GM21367 (cell line): ENCODE results near the gene DOCK1.

Experiments
- ATAC-seq: cut with Tn5 transposase; IDR thresholded peaks from one replicate; pipeline ENCODE4 v1.9.1; 2021; ENCODE audit not compliant: unreplicated experiment

The DOCK1 gene

DNA sequence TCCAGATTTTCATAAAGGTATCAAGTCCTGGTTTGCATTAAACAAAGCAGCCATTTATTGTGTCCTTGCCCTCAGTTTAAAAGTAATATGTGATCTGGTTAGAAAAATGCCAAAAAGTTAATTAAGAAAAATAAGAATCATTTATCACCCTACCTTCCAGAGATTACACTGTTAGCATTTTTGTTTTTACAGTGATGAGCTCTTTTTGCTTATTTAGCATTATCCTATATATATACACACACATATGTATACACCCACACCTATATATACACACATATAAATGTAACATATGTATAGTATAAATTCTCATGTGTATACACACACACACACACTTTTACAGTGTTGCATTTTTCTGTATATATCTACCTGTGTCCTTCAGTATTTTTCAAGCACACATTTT is 163.3 kb downstream of the DOCK1 start:
- no peak for ATAC-seq

DNA sequence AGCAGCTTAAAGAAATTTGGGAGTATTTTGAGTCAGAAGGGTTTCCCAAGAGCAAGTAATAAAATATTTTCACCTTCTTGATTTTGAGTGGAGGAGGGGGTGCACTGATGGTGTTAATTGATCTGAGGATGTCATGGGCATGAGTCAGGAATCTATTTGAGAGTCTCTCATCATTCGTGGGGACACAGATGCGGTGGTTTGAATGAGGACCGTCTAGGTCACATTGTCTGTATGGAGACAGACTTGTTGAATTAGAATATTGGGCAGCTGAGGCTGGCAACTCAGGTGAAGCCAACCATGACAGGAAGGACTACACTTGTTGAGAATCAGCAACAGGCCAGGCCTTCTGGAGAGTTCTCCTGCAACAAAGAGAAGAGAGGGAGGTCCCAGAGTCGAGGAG is 164.2 kb downstream of the DOCK1 start:
- ATAC-seq: no peak

DNA sequence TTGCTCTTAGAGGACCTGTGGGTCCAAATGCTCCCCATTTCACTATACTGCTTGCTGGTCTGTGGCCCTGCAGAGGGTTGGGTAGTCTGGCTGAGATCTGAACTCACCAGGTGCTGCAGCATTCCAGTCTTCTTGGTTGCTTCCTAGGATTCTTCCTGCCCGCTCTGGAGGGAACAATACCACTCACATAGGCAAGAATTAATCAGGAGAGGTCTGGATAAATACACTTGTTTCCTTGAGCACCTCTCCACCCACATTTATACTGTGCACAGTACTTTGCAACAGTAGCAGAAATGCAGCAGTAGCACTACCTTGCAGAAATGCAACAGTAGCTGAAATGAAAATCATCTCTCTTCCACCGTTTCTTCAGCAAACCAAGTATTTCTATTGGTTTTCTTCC is 165.9 kb downstream of the DOCK1 start:
- no peak for ATAC-seq

DNA sequence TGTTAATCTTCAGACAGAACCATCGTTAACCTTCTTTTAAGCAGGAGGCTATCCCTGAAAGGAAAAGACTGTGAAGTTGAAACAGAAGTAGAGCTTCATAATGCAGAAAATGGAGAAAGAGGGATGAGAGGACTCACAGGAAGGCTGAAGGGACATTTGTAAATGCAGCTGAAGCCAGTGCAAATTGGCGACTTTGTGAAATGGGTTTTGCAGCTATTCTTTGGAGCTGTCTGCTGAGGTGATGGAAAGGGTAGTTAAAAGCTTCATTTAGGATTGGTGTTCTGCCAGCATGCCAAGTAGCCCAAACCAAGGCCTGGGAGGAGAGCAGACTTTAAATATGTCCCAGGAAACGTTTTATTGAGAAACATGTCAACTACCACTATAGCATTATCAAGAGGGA is 168.4 kb downstream of the DOCK1 start:
- ATAC-seq: no peak

DNA sequence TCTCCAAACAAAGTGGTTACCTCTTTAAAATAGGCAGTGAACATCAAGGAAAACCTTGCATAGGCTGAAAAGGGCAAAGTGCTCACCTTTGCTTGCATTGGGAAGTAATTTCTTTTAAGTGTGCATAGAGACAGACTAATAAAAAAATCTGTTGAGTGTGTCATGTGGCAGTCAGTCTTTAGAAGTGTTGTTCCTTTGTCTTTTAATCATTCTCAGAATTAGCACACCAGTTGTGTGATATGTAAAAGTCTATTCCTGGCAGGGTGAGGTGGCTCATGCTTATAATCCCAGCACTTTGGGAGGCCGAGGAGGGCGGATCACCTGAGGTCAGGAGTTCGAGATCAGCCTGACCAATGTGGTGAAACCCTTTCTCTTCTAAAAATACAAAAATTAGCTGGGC is 174.2 kb downstream of the DOCK1 start:
- no peak for ATAC-seq

DNA sequence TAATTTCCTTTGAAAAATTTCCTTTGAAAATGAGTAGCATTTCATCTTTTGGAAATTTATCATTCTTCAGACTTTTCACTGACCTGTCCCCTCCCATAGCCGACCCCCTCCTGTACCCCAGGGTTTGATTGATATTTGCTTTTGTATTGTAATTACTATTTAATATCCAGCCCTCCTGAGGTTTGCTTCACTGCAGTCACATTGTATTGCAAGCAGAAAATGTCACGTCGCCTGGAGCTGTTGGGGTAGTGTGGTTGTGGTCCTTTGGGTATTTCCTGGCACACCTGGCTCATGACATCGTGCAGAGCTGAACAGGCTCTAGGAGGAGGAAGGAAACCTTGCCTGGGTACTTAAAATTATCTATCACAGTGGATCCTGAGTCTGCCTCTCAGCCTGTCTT is 175.1 kb downstream of the DOCK1 start:
- ATAC-seq: no peak

DNA sequence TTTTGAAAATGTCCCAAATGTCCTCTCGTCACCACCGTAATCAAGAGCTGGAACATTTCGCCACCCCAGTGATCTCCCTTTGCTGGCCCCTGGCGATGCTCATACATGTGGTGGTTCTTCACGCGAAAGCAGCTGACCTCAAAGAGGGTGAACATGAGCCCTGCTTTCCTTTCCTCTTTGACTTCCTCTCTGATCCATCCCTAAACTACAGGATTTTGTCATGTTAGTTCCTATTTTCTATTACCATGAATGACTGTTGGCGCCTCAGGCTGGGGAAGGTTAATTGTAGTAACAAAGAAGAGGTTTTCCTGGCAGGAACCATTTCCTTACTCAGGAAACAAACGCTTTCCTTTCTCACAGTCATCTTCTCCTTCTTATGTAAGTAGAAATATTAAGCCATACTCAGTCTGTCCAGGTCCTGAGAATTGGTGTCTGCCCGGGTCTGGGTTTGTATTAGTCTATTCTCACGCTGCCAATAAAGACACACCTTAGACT is 176.7 kb downstream of the DOCK1 start:
- ATAC-seq: no peak

DNA sequence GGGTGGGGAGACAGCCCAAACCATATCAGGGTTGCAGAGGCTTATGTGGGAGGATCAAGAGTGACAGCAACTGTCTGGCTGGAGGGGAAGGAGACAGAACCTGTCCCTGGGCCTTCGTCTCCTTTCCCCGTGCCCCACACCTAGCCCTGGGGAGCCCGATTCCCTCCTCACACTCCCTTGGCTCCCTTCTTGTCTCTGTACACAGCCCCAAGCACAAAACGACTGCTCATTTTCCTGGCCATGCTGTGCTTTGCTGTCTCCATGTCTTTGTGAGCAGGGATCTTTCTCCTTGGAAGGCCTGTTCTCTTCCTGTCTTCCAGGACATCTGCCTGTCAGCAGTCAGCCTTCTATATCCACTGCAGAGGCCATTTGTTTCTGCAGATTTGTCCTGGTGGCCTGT is 177.4 kb downstream of the DOCK1 start:
- ATAC-seq: no peak

DNA sequence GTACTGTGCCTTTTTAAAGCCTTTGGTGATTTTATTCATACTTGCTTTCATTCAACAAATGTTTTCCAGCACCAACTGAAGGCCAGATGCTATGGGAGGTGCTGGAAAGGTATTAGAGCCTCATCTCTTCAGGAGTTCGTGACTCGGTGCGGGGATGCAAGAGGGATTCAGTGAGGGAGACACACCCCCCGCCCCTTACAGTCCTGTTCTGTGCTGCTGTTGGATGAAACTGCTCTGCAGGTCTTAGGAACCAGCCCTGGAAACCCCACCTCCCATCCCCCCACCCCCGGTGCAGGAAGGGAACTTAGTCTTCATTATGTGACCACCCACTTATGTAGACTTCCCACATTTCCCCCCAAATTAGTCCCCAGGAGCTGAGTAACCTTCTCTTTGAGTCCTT is 180.7 kb downstream of the DOCK1 start:
- ATAC-seq: no peak

DNA sequence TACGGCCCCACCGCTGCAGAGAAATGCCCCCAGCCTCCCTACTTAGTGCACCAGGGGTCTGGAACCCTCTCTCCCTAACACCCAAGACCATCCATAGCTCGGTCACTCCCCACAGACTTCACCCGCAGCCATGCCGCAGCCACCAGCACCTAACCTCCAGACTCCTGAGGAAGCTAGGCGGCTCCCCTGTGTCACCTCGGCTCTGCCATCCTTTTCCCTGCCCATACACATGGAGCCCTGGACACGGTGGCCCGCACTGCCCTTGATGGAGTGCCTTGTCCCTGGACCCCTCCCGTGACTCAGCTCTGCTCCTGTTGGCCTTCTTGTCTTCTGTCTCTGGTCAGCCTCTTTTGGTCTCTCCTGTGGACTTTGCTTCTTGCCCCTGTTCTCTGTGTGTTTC is 183.7 kb downstream of the DOCK1 start:
- ATAC-seq: no peak

DNA sequence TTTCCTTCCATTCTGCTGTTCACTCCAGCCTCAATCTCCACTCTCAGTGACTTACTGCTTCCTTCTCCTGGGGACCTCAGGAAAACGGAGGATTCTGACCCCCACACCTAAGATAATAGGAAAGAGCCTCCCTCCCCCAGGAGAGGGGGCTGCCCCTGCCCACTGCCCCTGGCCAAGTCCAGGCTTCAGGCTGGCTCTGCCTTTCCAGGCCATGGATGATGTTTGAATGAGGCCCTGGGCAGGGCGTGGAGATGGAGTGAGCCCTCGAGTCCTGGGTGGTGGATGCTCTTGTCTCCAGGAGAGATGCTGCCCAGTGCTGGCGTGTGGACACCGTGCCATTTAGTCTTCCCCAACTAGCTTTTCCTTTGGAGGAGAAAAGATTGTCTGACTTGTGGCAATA is 184.2 kb downstream of the DOCK1 start:
- no peak for ATAC-seq

DNA sequence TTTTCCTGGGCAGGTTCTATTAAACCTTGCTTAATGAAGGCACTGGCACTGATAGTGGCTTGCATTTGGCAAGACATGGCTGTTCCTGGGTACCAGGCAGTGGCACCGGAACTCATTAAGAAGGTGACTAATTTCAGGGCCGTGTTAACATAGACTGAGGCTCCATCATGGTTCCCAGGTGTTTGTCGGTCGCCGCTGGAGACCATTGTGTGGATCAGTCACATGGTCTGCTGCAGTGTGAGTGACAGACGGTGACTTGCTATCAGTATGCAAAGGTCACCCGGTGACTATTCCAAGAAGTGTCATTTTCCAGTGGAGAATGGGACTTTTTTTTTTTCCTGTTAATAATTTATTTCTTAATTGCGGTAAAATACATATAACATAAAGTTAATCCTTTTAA is 184.9 kb downstream of the DOCK1 start:
- no peak for ATAC-seq

DNA sequence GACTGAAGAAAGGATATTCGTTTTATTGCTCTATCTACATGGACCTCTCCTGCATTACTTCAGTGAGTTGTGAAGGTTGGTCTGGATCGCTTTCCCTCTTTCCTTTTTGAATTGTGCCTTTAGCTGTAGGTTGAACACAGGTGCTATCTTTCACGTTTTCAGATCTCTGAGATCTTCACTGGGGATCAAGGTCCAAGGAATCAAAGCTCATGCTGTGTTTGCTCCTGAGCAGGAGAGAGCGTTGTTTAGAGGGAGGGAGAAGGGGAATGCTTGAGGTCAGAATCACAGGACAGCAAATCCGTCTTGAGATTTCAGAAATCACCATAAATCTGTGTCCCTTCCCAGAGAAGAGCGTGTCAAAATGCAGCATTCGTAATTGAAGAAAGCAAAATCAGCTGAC is 186.1 kb downstream of the DOCK1 start:
- ATAC-seq: no peak

DNA sequence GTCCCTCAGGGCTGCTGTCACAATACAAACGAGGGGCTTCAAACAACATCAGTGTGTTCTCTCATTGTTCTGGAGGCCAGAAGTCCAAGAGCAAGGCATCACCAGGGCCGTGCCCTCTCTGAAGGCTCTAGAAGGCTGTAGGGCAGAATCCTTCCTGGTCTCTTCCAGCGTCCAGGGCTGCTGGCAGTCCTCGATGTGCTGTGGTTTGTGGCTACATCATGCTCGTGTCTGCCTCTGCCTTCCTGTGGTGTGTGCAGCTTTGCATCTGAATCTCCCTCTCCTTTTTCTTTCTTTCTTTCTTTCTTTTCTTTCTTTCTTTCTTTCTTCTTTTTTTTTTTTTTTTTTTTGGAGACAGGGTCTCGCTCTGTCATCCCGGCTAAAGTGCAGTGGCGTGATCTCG is 187.7 kb downstream of the DOCK1 start:
- no peak for ATAC-seq

DNA sequence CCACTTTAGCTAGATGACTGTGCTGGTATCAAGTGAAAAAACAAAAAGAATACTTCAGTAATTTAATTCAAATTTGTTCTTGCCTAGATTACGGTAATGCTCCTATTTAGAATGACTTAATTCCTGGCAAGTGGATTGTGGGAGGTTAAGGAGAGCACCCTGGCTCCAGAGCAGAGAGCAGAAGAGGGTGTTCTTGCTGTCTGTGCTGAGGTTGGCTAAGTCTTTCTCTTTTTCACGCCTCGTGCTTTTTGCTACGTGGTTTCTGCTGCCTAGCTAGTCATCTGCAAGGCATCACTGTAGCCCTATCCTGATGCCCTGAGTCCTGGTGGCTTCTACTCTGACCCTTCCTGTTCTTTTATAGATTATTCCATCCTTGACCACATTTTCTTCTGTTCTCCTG is 189.8 kb downstream of the DOCK1 start:
- ATAC-seq: no peak

DNA sequence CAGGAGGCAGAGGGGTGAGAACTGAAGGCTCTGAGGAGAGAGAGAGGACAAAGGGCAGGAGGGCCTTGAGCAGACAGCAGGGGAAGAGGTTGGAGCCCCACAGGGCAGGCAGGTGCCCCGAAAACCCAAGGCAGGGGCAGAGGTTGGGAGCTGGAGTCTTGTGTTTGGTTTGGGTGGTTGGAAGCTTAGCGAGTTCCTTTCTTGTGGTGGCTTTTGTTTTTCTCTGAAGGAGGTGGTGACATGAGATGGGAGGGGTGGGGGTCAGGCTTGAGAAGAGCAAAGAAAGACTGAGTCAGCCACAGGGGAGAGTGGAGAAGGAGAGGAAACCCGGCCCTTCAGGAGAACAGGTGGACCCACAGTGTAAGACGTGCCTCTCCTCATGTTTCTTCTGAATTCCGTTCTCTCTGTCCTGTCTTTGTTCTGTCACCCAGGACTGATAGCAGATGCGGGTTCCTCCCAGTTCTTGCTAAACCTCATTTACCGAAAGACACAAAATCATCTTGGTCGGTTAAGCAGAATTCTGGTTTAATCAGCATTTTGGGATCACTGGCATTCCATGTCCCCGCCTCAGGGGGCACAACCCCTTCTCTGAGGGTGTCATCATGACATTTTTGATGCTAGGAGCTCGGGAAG is 195.9 kb downstream of the DOCK1 start:
- ATAC-seq: no peak

DNA sequence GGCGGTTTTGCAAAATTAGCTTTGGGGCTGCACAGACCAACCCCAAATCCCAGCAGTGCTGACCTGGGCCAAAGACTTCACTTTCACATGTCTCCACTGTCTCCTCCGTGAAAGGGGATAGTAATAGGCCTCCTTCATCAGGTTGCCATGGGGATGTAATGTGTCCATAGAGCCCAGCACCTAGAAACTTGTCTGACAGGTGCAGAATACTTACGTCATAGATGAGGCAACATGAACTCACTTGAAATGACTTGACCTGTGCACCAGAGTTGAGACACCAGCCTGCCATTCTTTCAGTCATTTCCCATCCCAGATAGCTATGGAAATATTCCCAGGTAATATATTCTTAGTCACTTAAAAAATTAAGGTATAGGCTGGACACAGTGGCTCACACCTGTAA is 196.9 kb downstream of the DOCK1 start:
- no peak for ATAC-seq

DNA sequence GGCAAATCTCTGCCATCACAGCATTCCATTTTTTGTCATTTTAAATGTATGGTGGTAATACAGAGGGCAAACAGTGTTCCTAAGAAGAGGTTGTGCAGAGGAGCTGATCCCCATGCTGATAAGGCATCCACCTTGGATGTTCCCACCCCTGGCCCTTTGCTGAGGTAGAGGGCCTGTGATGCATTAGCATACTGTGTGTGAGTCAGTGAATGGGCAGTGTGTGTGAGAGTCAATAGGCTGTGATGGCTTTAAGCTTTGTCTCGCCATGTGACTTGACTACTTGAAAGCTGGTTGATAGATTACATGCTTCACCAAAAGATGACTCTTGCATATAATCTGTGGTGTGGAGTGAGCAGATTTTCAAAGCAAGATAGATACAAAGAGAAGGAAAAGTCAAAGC is 209.9 kb downstream of the DOCK1 start:
- ATAC-seq: no peak

DNA sequence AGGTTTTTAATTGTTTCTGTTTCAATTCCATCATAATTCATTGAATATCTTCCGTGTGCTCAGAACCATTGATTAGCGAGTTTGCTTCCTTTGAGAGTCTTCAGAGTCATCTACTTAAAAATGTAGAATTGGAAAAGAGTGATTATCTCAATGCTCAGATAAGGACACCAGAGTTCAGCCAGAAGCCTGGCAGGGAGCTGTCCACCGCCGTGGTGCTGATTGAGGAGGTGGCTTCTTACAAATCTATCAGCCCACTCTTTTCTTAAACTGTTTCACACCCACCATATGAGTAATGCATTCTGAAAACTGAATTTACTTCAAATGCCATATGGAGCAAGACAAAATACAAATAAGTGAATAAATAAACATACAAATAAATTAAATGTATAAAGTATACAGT is 211.9 kb downstream of the DOCK1 start:
- ATAC-seq: no peak

DNA sequence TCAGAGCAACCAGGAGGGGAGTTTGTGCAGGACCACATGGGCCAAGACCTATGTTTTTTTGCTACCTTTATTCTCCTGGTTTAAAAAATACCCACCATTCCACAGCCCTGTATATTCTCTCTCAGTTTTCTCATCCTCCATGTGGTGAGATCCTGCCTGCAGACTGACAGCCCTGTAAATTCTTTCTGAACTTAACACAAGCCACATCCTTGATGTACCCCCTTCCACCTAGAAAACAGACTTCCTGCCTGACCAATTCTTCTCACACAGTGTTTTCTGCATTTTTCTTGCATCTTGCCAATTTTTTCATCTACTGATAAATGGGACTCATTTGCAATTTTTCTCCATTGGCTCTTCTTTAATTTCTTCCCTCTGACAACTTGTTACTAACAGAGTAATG is 212.8 kb downstream of the DOCK1 start:
- no peak for ATAC-seq

DNA sequence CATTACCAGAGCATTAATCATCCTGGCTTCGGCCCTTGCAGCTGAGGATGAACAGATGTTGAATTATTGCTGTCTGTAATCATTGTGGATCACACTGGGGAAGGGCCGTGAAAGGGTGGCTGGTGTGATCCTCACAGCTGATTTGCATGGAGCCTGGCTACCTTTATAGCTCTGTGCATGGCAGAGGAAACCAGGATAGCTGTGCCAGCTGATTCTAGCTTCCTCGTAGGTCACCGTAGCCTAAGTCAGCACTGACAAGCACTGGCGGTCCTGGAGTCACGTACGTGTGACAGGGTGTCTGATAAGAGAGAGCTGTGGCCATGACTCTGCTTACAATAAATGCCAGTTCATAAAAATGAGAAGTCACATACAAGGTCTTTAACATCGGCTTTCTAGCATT is 214.7 kb downstream of the DOCK1 start:
- no peak for ATAC-seq

DNA sequence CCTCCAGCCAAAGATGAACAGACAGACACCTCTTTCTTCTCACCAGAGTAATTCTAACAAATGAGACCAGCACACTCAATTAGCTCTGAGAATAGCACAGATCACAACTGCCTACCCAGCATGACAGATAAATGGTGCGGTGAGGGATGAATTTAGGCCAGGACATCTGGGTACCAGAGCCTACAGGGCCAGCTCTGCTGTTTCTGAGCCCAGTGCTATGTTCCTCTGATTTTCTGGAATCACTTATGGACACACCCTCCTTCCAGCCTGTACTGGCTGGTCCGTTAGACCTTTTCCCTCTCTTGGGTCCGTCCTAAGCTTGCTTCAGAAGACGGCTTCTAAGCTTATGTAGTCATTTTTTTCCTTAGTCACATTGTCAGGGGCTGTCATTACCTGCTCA is 217.6 kb downstream of the DOCK1 start:
- ATAC-seq: no peak

DNA sequence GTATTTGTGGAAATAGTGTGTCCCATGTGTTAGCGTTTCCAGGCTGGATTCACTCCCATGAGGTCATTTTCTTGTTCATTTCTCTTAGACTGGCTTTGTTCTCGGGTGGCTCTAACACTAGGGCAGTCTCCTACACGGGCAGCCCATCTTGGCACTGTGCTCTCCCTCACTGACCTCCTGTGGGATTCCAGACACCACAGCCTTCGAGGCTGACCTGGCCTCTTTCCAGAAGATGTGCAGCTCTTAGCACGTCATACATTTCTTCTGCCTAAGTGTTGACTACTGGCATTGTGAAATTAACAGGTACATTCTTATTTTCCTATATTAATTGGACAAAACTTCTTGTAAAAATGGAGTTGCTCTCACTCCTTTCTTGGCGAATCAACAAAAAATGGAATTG is 218.4 kb downstream of the DOCK1 start:
- no peak for ATAC-seq

DNA sequence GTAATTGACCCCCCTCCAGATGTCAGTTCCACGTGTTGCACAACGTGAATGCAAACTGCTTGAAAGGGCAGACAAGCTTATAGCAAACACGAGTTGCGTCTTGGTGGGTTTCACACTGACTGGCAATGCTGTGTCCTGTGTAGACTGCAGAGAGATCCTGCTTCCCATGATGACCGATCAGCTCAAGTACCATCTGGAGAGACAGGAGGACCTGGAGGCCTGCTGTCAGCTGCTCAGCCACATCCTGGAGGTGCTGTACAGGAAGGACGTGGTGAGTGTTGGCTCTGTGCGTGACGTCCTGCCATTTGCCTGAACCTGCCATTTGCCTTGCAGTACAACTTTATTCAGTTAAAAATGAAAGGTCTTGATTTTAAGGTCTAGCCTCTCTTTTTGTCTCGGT is 220.1 kb downstream of the DOCK1 start:
- ATAC-seq: no peak
